GM23338 (cell line): ENCODE measurements around the gene VLDLR.
A peak's percentile ranks its signal among the peaks of the same experiment; 100 is the strongest.

ENCODE experiments used
- EZH2 ChIP-seq: fragments of 200-600 bp; sonication (generic); IDR thresholded peaks from one replicate; pipeline ENCODE4 v1.8.0; 2017; ENCODE audit warnings: antibody characterized with exemption, mild to moderate bottlenecking, low read depth; ENCODE audit not compliant: unreplicated experiment
- EZH2phosphoT487 ChIP-seq: fragments of 200-600 bp; sonication (generic); IDR thresholded peaks from one replicate; pipeline ENCODE4 v1.8.1; 2018; ENCODE audit warnings: antibody characterized with exemption; ENCODE audit not compliant: unreplicated experiment
- JUNB ChIP-seq: IDR thresholded peaks from one replicate; pipeline ENCODE4 v1.6.1; 2016; ENCODE audit warnings: antibody characterized with exemption; ENCODE audit not compliant: unreplicated experiment
- NANOG ChIP-seq: IDR thresholded peaks from 2 replicates; pipeline ENCODE4 v1.6.1; 2016; ENCODE audit warnings: antibody characterized with exemption, borderline replicate concordance
- POLR2AphosphoS5 ChIP-seq: IDR thresholded peaks from 2 replicates; pipeline ENCODE4 v1.6.1; 2016; ENCODE audit warnings: antibody characterized with exemption, low read depth
- STAT1 ChIP-seq: IDR thresholded peaks from one replicate; pipeline ENCODE4 v1.6.1; 2016; ENCODE audit warnings: antibody characterized with exemption; ENCODE audit not compliant: unreplicated experiment
- ZNF331 ChIP-seq: fragments of 250-450 bp; sonication (Bioruptor Pico); IDR thresholded peaks from 2 replicates; pipeline ENCODE4 v1.5.0; 2020; ENCODE audit warnings: low read depth, mild to moderate bottlenecking, moderate library complexity
- TF ChIP-seq, protein P1 (sequence below), 2 experiments: fragments of 200-600 bp in 1 of 2; sonication (generic) in 1 of 2; conservative IDR thresholded peaks; 2 replicates each; pipeline versions ENCODE4 v1.5.1 to v1.6.1; 2016 to 2017; ENCODE audit warnings: antibody characterized with exemption in 2 of 2, low read depth in 2 of 2, mild to moderate bottlenecking in 2 of 2, moderate library complexity in 1 of 2
- TF ChIP-seq, protein P2 (sequence below): IDR thresholded peaks from one replicate; pipeline ENCODE4 v1.6.1; 2018; ENCODE audit warnings: antibody characterized with exemption; ENCODE audit not compliant: unreplicated experiment
- TF ChIP-seq, protein P3 (sequence below): IDR thresholded peaks from 2 replicates; pipeline ENCODE4 v1.6.1; 2016; ENCODE audit warnings: antibody characterized with exemption

DNA sequence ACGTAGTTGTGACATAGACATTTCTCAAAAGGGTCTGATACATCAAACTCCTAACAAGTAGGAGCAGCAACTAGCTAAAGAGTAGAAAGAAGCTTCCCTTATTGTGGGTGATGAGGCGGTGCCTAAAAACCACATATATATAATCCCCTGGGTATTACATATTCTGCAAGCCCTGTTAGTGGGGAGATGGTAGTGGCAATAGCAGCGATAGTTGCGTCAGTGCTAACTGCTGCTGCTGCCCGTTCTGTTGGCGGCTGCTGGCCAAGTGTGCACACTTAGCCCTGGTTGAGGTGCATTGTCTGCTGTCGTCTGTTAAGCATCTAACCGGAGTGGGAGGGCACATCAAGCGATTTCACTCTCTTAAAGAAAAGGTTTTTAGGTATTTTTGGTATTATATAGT, 35.8 kb downstream of the VLDLR start:
- TF ChIP-seq POLR2AphosphoS5 (0 out of 2 replicates have a peak, but pooled peaks have one; percentile 24), EZH2 (no peak), EZH2phosphoT487 (no peak), ZNF331 (CRISPR knock-in tag) (no peak), JUNB (no peak), NANOG (no peak), STAT1 (no peak)
- TF ChIP-seq, protein P1, sequence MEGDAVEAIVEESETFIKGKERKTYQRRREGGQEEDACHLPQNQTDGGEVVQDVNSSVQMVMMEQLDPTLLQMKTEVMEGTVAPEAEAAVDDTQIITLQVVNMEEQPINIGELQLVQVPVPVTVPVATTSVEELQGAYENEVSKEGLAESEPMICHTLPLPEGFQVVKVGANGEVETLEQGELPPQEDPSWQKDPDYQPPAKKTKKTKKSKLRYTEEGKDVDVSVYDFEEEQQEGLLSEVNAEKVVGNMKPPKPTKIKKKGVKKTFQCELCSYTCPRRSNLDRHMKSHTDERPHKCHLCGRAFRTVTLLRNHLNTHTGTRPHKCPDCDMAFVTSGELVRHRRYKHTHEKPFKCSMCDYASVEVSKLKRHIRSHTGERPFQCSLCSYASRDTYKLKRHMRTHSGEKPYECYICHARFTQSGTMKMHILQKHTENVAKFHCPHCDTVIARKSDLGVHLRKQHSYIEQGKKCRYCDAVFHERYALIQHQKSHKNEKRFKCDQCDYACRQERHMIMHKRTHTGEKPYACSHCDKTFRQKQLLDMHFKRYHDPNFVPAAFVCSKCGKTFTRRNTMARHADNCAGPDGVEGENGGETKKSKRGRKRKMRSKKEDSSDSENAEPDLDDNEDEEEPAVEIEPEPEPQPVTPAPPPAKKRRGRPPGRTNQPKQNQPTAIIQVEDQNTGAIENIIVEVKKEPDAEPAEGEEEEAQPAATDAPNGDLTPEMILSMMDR (conservative IDR thresholded peaks at IDR 0.05; ENCODE audit: low read depth in 2 of 2), result no peak
- TF ChIP-seq, protein P2, sequence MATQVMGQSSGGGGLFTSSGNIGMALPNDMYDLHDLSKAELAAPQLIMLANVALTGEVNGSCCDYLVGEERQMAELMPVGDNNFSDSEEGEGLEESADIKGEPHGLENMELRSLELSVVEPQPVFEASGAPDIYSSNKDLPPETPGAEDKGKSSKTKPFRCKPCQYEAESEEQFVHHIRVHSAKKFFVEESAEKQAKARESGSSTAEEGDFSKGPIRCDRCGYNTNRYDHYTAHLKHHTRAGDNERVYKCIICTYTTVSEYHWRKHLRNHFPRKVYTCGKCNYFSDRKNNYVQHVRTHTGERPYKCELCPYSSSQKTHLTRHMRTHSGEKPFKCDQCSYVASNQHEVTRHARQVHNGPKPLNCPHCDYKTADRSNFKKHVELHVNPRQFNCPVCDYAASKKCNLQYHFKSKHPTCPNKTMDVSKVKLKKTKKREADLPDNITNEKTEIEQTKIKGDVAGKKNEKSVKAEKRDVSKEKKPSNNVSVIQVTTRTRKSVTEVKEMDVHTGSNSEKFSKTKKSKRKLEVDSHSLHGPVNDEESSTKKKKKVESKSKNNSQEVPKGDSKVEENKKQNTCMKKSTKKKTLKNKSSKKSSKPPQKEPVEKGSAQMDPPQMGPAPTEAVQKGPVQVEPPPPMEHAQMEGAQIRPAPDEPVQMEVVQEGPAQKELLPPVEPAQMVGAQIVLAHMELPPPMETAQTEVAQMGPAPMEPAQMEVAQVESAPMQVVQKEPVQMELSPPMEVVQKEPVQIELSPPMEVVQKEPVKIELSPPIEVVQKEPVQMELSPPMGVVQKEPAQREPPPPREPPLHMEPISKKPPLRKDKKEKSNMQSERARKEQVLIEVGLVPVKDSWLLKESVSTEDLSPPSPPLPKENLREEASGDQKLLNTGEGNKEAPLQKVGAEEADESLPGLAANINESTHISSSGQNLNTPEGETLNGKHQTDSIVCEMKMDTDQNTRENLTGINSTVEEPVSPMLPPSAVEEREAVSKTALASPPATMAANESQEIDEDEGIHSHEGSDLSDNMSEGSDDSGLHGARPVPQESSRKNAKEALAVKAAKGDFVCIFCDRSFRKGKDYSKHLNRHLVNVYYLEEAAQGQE, result no peak
- TF ChIP-seq, protein P3, sequence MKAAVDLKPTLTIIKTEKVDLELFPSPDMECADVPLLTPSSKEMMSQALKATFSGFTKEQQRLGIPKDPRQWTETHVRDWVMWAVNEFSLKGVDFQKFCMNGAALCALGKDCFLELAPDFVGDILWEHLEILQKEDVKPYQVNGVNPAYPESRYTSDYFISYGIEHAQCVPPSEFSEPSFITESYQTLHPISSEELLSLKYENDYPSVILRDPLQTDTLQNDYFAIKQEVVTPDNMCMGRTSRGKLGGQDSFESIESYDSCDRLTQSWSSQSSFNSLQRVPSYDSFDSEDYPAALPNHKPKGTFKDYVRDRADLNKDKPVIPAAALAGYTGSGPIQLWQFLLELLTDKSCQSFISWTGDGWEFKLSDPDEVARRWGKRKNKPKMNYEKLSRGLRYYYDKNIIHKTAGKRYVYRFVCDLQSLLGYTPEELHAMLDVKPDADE, result no peak
